NCI-H128 (cell line): ENCODE measurements around the gene GALNT18.

ENCODE experiments used
- DNase-seq: peaks from one replicate; lab custom pipeline; 2025; ENCODE audit not compliant: unreplicated experiment; lab: John Stamatoyannopoulos, UW

The GALNT18 gene

DNA sequence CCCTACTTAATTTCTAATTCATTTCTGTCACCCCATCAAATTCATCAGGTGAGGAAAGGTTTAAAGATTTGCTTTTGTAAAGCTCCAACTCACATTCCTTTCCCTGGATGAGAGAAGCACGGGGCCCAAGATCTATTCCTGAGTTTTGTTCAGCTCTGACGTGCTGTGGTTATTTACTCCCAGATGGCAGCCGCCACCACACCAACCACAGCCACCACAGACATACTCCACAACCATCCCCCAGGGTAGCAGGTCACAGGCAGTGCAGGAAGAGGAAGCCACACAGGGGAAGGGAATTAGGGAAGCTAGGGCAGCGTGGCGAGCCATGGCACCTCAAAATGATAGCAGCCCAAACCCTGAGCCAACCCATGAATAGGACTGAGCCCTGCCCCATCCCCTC, 205.3 kb downstream of the GALNT18 start:
- no peak for DNase-seq

DNA sequence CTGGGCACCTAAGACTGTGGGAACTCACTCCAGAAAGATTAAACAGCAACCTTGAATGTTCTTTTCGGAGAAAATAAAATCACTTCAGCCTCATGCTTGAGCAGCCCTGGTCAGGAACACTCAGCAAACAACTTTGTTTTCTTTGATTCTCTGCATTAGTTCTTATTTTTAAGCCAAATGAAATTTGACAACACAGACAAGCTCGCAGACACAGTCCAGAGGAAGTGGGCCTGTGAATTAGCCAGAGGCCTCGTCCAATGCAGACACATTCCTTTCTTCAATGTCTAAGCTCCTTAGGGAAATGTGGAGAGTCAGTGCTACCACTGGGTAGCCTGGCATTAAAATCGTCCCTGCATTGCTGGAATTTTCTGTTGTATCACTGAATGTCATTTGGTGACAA, 205.9 kb downstream of the GALNT18 start:
- no peak for DNase-seq

DNA sequence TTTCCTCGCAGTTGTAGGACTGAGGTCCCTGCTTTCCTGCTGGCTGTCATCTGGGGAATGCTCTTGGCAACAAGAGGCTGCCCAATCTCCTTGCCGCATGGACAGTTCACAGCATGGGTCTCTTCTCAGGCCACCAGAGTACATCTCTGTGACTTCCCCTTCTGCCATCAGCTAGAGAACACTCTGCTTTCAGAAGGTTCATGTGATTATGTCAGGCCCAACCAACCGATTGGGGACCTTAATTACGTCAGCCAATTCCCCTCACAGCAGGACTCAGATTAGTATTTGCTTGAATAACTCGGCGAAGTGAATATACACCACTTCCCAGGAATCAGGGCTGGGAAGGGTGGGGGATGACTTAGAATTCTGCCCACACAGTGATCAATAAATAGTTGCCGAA, 206.8 kb downstream of the GALNT18 start:
- no peak for DNase-seq

DNA sequence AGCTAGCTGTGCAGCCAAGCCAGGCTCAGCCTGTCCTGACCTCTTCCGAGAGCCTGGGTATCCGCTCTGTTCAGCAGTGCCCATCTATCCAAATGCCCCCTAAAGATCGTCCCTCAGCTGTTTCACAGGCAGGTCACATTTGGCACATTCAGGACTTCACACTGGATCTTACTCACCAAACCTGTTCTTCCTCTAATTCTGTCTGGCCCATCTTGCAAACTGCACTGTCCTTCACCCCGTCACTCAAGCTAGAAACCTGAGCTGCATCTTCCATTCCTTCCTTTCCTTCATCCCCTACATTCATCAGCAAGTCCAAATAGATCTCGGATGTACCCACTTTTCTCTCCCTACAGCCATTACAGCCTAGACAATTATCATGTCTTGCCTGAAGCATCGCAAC, 208.0 kb downstream of the GALNT18 start:
- no peak for DNase-seq

DNA sequence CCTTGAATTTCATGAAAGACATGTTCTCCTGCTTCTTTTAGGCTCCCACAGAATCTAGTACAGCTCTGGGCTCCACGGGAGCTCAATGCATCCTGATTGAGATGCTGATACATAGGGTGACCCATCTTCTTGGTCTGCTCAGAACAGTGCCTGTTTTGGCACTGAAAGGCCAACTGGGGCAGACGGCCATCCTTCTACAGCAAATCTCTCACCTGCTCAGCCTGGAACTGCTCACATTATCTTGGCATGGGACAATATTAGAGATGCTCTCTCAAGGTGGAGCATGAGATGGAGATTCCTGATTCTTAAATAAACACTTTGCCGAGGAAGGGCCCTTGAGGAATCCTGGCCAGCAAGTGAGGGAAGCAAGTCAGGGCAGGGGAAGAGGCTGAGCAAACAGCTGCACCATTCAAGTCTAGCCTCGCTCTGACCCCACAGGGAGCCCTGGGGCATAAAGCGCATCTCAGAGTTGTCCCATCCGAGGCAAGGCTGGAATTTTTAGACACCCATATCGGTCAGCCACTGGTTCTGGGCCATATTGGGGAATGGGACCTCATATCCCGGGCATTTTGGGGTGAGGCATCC, 210.3 kb downstream of the GALNT18 start:
- DNase-seq = no peak

DNA sequence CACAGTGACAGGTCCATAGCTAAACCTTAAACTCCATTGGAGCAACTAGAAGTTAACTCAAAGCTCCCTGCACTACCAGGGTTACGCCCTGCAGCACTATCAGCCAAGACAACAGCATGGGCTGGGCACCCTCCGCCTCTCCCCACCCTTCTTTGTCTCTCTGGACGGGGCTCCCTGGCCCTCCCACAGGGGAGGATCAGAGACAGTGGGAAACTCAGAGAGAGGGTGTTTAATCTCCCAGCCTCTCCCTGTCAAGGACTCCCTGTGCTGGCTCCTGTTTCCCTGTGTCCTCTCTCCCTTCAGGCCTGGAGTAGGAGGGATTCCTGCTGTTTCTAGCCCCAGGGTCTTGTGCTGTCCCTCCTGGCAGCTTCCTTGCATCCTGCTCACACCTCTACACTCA, 211.9 kb downstream of the GALNT18 start:
- peak; percentile 56 for DNase-seq

DNA sequence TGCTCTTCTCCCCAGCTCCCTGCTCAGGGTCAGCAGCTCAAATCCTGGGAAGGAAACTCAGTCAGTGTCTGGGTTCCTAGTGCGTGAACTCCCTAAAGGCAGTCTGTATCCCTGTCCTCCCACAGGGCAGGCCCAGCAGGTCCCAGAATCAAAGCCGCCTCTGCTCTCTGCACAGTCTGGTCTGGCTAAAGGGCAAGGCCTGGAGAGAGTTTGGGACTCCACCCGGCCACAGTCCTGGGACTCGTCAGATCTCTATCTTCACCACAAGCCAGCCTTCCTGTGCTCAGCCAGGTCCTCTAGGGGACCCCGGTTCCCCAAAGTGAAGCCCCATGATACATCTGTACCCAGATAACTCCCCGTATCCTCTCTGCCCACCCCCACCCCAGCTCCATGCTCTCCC, 212.6 kb downstream of the GALNT18 start:
- no peak for DNase-seq

DNA sequence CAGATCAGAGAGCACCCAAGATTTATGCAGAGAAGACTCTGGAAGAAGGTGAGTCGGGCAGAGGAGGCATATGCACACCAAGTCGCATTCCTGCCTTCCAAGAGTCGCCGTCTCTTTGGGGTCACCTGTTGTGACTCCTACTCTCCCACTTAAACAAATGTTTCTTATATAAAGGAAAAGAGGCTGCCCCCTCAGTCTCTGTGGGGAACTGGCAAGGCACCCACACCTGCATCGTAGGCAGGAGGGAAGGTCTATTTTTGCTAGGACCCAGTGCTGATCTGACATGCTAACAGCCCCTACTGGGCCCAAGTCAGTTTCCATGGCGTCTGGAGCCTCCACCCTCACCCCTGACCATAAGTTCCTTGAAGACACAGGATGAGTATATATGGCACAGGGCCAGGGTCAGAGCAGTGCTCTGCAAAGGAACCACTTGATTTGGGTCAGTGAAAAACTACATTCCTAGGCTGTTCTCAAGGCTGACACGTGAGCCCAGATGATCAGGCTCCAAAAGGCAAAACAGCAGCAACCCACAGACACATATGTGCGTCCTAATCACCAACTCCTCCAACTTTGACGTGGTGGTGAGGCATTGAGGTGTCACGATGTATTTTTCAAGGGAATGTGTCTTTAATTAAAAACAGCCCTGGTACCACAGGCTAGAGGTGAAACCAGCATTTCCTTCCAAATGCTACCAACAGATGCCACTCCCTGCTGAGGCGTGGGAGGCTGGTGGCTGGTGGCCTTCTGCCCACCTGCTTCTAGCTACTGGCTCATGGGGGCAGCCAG, 213.2 kb downstream of the GALNT18 start:
- DNase-seq = no peak

DNA sequence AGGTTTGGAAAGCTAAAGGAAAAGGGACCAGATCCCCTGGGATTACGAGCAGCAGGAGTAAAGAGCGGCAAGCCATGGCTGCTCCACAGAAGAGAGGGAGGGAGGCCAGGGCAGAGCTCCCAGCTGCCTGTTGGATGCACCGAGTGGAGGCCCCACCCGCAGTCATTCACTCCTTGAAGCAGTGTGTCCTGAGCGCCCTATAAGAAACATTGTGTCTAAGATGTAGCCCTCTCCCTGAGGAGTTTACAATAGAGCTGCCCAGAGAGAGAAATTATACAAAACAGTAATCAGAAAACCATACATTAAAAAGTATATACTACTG, 214.1 kb downstream of the GALNT18 start:
- no peak for DNase-seq

DNA sequence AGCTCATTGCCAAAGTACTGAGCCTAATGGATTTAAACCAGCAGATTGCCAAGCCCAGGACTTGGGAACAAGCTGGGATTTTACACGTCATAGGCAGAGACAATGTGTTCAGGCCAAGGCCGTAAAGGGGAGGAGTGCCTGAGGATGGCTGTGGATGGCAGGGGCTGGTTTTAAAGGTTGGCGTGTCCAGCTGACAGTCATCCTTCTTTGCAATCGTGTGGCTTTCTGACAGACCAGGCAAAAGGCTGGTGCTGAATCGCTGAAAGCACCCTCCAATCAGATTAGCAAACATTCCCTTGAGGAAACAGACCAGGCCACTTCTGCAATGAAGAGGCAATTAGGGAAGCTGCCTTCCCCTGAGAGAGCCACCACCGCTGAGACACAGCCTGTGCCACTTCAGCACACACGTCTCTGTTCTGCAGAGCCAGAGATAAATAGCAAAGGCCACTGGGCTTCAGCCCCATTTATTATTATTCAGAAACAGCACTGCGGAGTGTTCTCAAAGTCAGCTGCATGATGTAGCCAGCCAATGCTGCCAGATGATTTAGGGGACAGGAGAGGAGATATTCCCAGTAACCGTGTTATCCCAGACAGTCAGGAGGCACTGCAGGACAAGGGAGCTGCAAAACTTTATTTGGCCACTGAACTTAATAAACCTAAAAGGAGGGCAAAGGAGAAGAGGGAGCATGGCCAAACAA, 214.6 kb downstream of the GALNT18 start:
- DNase-seq = peak; percentile 46

DNA sequence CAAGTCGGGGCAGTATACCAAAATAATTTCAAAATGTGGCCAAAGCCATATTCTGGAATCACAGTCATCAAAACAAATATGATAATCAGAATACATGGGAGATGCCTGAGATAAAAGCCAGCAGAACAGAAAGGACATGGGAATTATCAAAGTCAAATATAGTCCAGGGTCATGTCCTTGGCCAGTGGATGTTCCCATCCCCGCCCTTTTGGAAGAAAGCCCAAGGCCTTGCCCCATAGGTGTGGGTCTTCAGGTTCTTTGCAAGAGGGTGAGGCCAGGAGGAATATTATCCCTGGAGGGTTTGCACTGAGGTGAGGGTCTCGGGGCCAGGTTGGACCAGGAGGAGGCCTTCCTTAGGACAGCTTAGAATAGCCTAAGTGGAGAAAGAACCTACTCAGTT, 215.2 kb downstream of the GALNT18 start:
- DNase-seq = no peak

DNA sequence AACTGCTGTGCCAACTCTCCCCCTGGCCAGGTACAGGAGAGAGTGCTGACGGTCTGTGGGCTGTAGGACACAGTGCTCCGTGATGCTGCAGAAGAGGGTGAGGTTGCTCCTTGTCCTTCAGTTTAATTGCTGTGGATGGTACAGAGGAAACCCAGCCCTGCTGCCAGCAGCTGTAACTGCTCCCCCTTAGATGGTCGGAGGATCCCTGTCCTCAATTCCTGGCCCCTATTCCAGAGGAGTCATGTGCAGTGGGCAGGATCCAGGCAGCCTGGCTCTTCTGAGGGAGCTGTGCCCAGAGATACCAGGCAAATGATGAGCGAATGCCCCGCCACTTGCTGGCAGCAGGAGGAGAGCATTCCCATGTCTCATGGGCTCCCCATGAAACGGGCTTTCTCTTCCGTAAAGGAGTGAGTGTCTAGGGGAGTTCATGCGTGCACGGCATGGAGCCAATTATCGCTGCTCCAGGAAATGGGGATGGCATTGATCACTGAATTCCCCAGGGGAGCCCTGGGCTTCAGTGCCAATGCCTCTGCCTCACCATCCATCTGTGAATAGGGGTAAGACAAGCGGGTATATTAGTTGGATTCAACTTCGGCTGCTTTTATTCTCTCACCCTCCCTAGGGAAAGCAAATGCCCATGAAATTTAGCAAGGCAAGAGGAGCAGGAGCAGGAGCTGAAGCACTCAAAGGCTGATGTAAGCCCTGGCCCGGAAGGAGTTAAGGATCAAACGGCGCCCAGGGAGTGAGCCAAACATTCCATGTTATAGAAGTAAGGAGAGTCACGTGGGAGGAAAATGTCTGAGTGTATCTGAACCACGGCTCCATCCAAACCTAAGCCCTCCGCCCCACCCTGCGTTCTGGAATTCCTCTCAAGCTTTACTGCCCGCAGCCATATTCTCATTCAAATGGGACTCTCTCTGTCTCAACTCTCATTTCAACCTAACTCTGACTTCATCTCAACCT, 217.8 kb downstream of the GALNT18 start:
- DNase-seq = no peak

DNA sequence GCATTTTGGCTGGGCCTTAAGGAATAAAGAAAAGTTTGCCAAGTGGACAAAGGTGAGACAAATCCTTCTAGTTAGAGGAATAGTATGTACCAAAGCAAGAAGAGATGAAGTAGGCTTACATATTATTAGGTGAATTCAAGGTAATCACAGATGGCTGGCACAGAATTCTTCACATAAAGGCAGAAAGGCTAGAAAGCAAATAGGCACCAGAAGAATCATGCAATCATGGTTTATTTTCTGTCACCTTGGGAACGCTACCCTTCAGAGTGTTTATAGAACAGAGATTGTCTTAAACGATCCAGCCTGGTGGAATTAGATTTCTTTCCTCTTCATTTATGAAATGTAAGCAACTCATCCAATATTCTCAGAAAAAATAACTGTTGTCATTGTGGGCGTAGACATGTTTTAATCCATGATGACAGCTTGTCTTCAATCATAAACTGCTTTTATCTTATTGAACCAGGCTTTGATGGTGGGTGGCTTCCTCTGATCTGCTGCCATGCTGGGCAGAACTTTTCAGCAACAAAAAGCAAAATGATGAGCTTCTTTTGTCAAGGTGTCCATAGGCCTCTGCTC, 219.8 kb downstream of the GALNT18 start:
- DNase-seq = no peak

DNA sequence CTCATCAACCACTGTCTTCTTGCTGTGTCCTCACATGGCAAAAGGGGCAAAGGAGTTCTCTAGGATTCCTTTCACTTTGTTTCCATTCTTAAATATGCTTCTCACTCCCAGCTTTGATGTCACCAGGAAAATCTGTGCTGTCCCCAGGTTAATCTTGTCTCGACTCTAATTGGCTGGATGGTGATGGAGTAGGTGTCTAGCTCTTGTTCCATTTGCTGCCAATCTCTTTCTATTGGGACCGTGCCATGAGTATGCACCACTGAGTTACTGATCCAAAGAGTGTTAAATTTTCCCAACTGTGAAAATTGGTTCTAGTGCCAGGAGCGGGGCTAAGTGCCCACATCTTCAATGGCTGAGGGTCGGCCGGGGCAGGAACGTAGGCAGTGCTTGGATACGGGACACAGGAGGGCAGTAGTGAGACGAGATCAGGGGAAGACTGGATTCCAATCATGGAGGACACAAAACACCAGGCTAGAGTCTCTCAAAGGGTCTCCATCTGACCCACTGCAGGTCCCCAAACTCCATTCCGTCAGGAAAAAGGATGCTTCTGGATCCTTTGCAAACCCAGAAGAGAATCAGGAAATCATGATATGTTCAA, 221.1 kb downstream of the GALNT18 start:
- no peak for DNase-seq

DNA sequence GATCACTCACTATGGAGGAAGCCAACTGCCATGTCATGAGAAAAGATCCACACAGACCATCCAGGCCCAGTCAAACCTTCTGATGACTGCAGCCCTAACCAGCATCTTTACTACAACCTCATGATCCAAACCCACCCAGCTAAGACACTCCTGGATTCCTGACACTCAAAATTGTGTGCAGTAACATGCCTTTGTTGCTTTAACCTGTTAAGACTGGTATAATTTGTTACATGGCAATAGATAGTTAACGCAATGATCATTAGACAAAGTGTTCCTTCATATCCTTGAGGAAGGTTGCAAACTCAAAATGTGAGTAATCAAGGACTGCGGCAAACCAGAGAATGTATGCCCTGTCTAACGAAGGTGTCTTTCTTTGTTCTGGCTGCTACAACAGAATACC, 221.7 kb downstream of the GALNT18 start:
- no peak for DNase-seq

DNA sequence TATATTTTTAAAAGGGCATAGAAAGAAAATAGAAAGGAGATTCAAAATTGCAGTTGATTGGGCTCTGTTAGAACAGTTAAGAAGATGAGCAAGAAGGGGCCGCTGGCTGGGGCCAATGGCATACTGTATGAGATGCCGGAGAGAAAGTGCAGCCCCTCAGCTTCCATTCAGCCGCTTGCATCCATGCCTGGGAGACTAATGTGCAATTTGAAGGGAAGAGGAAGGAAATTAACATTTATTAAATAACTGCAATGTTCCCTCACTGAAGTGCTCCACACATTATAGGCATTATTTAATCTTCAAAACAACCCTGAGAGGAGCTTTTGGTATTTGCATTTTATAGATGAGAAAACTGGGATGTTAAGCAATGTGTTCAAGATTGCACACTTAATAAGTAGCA, 224.0 kb downstream of the GALNT18 start:
- DNase-seq = no peak

DNA sequence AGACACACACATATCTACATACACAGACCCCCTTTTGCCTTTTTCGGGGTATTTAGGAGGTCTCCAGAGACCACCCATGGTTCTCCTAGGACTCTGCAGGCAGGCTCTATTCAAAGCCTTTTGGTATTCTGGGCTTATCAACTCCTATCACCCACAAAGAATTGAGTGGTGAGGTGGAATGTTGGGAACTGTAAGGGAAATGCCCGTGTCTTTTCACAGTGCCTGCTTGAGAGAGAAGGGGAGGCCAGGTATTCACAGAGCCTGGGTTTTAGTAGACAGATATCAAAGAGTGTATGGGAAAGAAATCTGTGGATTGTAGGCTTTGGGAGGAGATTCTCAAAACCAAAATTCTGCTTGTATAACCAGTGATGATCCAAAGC, 224.8 kb downstream of the GALNT18 start:
- no peak for DNase-seq

DNA sequence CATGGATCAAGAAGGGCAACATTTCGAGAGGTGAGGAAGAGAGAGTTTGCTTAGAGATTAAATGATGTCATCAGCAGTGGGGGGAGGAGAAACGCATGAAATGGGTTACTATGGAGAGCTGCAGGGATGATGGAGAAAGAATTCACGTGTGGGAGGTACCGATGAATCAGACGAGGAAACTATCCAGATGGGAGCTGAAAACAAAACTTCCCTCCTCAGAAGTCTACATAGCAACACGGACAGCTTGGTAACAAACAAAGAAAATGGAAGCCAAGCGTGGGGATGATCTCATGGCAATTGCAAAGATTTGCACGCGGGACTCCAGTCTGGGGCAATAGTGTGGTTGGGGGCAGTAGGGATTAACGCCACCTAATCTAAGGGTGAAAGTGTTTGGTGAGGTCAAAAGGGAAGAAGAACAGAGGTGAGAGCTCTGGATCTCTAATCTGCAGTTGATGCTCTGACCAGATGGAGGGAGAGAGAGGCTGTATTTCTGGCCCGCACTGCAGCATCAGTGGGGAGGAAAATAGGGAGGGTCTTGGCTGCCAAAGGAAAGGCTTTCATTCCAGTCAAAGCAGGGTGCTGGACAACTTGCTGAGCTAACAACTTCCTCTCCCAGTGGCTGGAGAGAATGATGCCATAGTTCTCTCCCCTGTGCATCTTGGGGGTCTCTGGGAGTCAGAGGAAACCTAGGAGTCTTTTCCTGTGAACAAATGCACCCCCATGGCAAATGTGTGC, 225.3 kb downstream of the GALNT18 start:
- DNase-seq = no peak

DNA sequence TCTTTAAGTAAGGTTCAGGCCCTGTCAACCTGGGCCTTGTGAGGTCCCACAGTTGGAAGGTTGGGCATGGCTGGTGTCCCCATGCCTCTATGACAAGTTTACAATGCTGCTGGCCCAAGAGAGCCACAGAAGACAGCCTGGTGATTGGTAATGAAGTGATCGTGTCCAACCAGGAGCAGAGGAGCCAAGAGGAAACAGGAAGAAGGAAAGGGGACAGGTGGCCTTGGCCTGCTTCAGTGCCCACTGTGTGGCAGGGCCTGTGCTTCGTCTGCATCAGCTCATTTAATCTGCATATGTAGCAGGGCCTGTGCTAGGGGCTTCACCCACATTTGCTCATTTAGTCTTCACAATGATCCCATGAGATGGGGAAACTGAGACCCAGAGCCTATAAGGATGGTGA, 226.7 kb downstream of the GALNT18 start:
- no peak for DNase-seq

DNA sequence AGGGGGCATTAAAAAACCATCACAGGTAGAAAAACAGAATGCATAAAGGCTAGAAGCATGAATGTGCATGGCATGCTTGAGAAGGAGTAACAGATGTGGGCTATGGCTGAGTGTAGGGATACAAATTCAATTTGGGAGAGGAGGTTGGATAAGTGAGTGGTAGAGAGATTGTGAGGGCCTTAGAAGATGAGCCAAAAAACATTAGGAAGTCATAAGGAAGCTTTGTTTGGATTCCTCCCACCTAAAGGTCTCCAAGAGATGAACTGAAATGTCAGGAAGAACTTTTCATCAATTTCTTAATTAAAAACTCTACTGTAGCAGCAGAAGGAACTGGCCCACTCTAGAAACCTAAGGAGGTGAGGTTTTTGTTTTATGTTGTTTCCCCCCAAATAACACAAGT, 227.6 kb downstream of the GALNT18 start:
- no peak for DNase-seq
